DND-41 (cell line): ENCODE results near the gene FAM219A.

Experiments
- EZH2 ChIP-seq: IDR thresholded peaks from 3 replicates; pipeline ENCODE4 v1.6.1; 2012; ENCODE audit warnings: borderline replicate concordance, low read depth, mild to moderate bottlenecking, moderate library complexity, low read length, inconsistent platforms; ENCODE audit not compliant: severe bottlenecking
- TF ChIP-seq, protein P1 (sequence below): IDR thresholded peaks from 2 replicates; pipeline ENCODE4 v1.5.1; 2012; ENCODE audit warnings: borderline replicate concordance, low read length, moderate library complexity, mild to moderate bottlenecking; ENCODE audit not compliant: poor library complexity, severe bottlenecking; ENCODE audit errors: extremely low read depth

DNA sequence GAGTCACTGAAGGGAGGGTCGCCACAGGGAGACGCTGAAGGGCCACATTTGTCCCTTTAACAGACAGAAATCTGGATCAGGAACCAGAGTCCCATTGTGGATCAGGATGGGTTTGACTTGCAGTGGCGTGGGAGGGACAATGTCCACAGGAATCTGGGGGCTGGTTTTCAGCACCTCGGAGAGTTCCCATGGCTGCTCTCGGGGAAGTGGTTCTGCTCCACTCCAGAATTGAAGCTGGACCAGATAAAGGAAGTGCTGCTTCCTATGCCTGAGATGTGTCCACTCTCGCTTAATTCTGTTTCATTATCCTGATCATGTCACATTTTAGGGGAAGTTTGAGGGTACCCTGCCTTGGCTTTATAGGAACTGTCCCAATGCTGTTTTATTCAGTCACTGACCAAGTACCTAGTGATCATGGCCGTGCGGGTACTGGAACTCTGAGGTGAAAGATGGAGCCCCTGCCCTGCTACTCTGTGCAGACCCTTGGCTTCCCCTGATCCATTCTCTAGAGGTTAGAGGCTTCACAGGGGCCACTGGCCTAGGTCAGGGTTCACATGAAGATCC is 35.7 kb upstream of the FAM219A start:
- TF ChIP-seq, protein P1, sequence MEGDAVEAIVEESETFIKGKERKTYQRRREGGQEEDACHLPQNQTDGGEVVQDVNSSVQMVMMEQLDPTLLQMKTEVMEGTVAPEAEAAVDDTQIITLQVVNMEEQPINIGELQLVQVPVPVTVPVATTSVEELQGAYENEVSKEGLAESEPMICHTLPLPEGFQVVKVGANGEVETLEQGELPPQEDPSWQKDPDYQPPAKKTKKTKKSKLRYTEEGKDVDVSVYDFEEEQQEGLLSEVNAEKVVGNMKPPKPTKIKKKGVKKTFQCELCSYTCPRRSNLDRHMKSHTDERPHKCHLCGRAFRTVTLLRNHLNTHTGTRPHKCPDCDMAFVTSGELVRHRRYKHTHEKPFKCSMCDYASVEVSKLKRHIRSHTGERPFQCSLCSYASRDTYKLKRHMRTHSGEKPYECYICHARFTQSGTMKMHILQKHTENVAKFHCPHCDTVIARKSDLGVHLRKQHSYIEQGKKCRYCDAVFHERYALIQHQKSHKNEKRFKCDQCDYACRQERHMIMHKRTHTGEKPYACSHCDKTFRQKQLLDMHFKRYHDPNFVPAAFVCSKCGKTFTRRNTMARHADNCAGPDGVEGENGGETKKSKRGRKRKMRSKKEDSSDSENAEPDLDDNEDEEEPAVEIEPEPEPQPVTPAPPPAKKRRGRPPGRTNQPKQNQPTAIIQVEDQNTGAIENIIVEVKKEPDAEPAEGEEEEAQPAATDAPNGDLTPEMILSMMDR: no peak
- no peak for TF ChIP-seq EZH2
